HepG2 (cell line): ENCODE data around the gene ZNF793. TPM values are rescaled to one million over a fixed set of nuclear protein-coding genes. Genes with fewer than 3 reads are reported as not detected.

ENCODE experiments used
- ARHGAP35 ChIP-seq: sonication (generic); formaldehyde crosslinking; IDR thresholded peaks from 2 replicates; pipeline ENCODE4 v1.9.0; 2022; ENCODE audit warnings: mild to moderate bottlenecking, inconsistent platforms, moderate library complexity, missing genetic modification reagents, borderline replicate concordance
- KLF9 ChIP-seq: IDR thresholded peaks from 2 replicates; pipeline ENCODE4 v1.6.1; 2016; ENCODE audit warnings: low read depth
- RELA ChIP-seq: sonication (generic); formaldehyde crosslinking; IDR thresholded peaks from 2 replicates; pipeline ENCODE4 v1.4.0; 2020; ENCODE audit warnings: missing genetic modification reagents
- THAP9 ChIP-seq: sonication (generic); formaldehyde crosslinking; IDR thresholded peaks from 2 replicates; pipeline ENCODE4; 2020; ENCODE audit warnings: missing genetic modification reagents, mild to moderate bottlenecking, borderline replicate concordance
- ZMYM2 ChIP-seq: sonication (generic); formaldehyde crosslinking; IDR thresholded peaks from 2 replicates; pipeline ENCODE4 v1.8.0; 2022; ENCODE audit warnings: mild to moderate bottlenecking, missing genetic modification reagents
- polyA plus RNA-seq, 8 experiments: library from polyadenylated mRNA; depleted of rRNA in 3 of 8; stranded (reverse) in 7 of 8; unstranded in 1 of 8; fragments of >200 nt; fragmentation: Illumina TruSeq in 4 of 8; extraction: Trizol in 4 of 8; gene quantifications; 2 replicates each; pipeline versions ENCODE4 v1.2.1 to v1.2.3, GENCODE V29; 2011 to 2016; ENCODE audit warnings: low read depth in 4 of 8, missing spikeins in 1 of 8, mixed read lengths in 1 of 8; ENCODE audit not compliant: insufficient read depth in 1 of 8
- total RNA-seq, 5 experiments: library from RNA; depleted of rRNA; stranded (reverse); fragments of >200 nt; fragmentation: Illumina TruSeq; extraction: Trizol; gene quantifications; 2 replicates each; pipeline ENCODE4 v1.2.3, GENCODE V29; 2016; ENCODE audit warnings: low read depth in 1 of 5
- TF ChIP-seq, protein P1 (sequence below): sonication (generic); formaldehyde crosslinking; IDR thresholded peaks from 2 replicates; pipeline ENCODE4 v1.5.1; 2020; ENCODE audit warnings: mild to moderate bottlenecking, missing genetic modification reagents, moderate library complexity
- TF ChIP-seq, protein P2 (sequence below): IDR thresholded peaks from 2 replicates; pipeline ENCODE4 v1.6.1; 2018; ENCODE audit warnings: missing genetic modification reagents, mild to moderate bottlenecking, missing compliant biosample characterization
- TF ChIP-seq, protein P3 (sequence below): IDR thresholded peaks from 2 replicates; pipeline ENCODE4 v1.6.1; 2016; ENCODE audit warnings: missing genetic modification reagents, missing compliant biosample characterization
- TF ChIP-seq, protein P4 (sequence below), 2 experiments: sonication (generic) in 1 of 2; formaldehyde crosslinking in 1 of 2; IDR thresholded peaks; 2 replicates each; pipeline versions ENCODE4 v1.4.0 to v1.6.1; 2016 to 2020; ENCODE audit warnings: borderline replicate concordance in 1 of 2, low read depth in 1 of 2, mild to moderate bottlenecking in 1 of 2, missing genetic modification reagents in 1 of 2

Gene ZNF793
- total and polyA plus RNA-seq, 2 of the 13 experiments (the other 11 are each of a cell fraction or from before 2014, with no cell fraction given): 0.13 to 0.35 TPM

- TF ChIP-seq, protein P1, sequence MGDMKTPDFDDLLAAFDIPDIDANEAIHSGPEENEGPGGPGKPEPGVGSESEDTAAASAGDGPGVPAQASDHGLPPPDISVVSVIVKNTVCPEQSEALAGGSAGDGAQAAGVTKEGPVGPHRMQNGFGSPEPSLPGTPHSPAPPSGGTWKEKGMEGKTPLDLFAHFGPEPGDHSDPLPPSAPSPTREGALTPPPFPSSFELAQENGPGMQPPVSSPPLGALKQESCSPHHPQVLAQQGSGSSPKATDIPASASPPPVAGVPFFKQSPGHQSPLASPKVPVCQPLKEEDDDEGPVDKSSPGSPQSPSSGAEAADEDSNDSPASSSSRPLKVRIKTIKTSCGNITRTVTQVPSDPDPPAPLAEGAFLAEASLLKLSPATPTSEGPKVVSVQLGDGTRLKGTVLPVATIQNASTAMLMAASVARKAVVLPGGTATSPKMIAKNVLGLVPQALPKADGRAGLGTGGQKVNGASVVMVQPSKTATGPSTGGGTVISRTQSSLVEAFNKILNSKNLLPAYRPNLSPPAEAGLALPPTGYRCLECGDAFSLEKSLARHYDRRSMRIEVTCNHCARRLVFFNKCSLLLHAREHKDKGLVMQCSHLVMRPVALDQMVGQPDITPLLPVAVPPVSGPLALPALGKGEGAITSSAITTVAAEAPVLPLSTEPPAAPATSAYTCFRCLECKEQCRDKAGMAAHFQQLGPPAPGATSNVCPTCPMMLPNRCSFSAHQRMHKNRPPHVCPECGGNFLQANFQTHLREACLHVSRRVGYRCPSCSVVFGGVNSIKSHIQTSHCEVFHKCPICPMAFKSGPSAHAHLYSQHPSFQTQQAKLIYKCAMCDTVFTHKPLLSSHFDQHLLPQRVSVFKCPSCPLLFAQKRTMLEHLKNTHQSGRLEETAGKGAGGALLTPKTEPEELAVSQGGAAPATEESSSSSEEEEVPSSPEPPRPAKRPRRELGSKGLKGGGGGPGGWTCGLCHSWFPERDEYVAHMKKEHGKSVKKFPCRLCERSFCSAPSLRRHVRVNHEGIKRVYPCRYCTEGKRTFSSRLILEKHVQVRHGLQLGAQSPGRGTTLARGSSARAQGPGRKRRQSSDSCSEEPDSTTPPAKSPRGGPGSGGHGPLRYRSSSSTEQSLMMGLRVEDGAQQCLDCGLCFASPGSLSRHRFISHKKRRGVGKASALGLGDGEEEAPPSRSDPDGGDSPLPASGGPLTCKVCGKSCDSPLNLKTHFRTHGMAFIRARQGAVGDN: peak; percentile 76
- TF ChIP-seq RELA (CRISPR knock-in tag): no peak
- TF ChIP-seq ARHGAP35 (CRISPR knock-in tag): no peak; the same call in 1 of the 2 replicates
- TF ChIP-seq, protein P2, sequence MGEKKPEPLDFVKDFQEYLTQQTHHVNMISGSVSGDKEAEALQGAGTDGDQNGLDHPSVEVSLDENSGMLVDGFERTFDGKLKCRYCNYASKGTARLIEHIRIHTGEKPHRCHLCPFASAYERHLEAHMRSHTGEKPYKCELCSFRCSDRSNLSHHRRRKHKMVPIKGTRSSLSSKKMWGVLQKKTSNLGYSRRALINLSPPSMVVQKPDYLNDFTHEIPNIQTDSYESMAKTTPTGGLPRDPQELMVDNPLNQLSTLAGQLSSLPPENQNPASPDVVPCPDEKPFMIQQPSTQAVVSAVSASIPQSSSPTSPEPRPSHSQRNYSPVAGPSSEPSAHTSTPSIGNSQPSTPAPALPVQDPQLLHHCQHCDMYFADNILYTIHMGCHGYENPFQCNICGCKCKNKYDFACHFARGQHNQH: peak; percentile 59; the same call in 1 of the 2 replicates
- TF ChIP-seq, protein P3, sequence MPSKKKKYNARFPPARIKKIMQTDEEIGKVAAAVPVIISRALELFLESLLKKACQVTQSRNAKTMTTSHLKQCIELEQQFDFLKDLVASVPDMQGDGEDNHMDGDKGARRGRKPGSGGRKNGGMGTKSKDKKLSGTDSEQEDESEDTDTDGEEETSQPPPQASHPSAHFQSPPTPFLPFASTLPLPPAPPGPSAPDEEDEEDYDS (CRISPR knock-in tag): no peak
- no peak for TF ChIP-seq KLF9 (CRISPR knock-in tag)
- TF ChIP-seq, protein P4, sequence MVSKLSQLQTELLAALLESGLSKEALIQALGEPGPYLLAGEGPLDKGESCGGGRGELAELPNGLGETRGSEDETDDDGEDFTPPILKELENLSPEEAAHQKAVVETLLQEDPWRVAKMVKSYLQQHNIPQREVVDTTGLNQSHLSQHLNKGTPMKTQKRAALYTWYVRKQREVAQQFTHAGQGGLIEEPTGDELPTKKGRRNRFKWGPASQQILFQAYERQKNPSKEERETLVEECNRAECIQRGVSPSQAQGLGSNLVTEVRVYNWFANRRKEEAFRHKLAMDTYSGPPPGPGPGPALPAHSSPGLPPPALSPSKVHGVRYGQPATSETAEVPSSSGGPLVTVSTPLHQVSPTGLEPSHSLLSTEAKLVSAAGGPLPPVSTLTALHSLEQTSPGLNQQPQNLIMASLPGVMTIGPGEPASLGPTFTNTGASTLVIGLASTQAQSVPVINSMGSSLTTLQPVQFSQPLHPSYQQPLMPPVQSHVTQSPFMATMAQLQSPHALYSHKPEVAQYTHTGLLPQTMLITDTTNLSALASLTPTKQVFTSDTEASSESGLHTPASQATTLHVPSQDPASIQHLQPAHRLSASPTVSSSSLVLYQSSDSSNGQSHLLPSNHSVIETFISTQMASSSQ (IDR thresholded peaks at IDR 0.05; ENCODE audit: low read depth): no peak
- TF ChIP-seq, protein P4 (CRISPR knock-in tag; IDR thresholded peaks at IDR 0.05; ENCODE audit: borderline replicate concordance): peak; percentile 48; the same call in 1 of the 2 replicates
- no peak for TF ChIP-seq ZMYM2 (CRISPR knock-in tag)
- peak; percentile 58; the same call in 1 of the 2 replicates for TF ChIP-seq THAP9 (CRISPR knock-in tag)
These were observed 37.6 kb upstream of the ZNF793 start, which contains the start of gene ZNF570 (continued) for GRCh38 chr19:37468961-37469777.
